A673 (cell line): ENCODE results near the gene DNASE1L3. TPM values are rescaled to one million over a fixed set of nuclear protein-coding genes. Genes with fewer than 3 reads are reported as not detected.

ENCODE experiments used
- Bru-seq: library from RNA; stranded (reverse); fragments of 400-500 nt; gene quantifications from one replicate; lab custom pipeline; 2021; lab: Mats Ljungman, UMichigan
- BruChase-seq, 2 experiments: library from RNA; stranded (reverse); fragments of 400-500 nt; gene quantifications; one replicate each; lab custom pipeline; 2021; lab: Mats Ljungman, UMichigan
- BruUV-seq: library from RNA; stranded (reverse); fragments of 400-500 nt; replicated peaks from 2 replicates; lab custom pipeline; 2021; lab: Mats Ljungman, UMichigan
- CTCF ChIA-PET: fragments of 300-600 bp; sonication (Branson Sonifier 250); formaldehyde crosslinking; loops from one replicate; lab custom pipeline; 2022; ENCODE audit warnings: antibody characterized with exemption; lab: Charles Lee
- POLR2A ChIA-PET: fragments of 300-600 bp; sonication (Branson Sonifier 250); formaldehyde crosslinking; loops from one replicate; lab custom pipeline; 2022; ENCODE audit warnings: antibody characterized with exemption; ENCODE audit not compliant: low non-redundant PET; lab: Charles Lee
- DNase-seq: peaks from one replicate; pipeline ENCODE4 v3.0.0-alpha.2; 2015; ENCODE audit warnings: low spot score
- H3K27ac ChIP-seq: fragments of 200-600 bp; sonication (generic); 2 replicates; pipeline ENCODE4 v1.5.1; 2016; ENCODE audit warnings: mixed run types, low read depth, mild to moderate bottlenecking, mixed read lengths, antibody characterized with exemption, low read length; ENCODE audit not compliant: poor library complexity, severe bottlenecking
- H3K27me3 ChIP-seq: fragments of 200-600 bp; sonication (generic); replicated peaks from 2 replicates; pipeline ENCODE4 v1.6.1; 2017; ENCODE audit warnings: mixed run types, low read depth, mild to moderate bottlenecking, mixed read lengths, antibody characterized with exemption, low read length; ENCODE audit not compliant: insufficient read depth, poor library complexity
- H3K36me3 ChIP-seq: fragments of 200-600 bp; sonication (generic); 2 replicates; pipeline ENCODE4 v1.6.1; 2016; ENCODE audit warnings: mixed run types, mild to moderate bottlenecking, mixed read lengths, antibody characterized with exemption, low read length; ENCODE audit not compliant: insufficient read depth, poor library complexity, severe bottlenecking
- H3K4me1 ChIP-seq: fragments of 200-600 bp; sonication (generic); 2 replicates; pipeline ENCODE4 v1.6.1; 2017; ENCODE audit warnings: mixed run types, mild to moderate bottlenecking, mixed read lengths, antibody characterized with exemption, low read length; ENCODE audit not compliant: insufficient read depth, poor library complexity, severe bottlenecking
- H3K4me3 ChIP-seq: fragments of 200-600 bp; sonication (generic); 2 replicates; pipeline ENCODE4 v1.5.1; 2016; ENCODE audit warnings: low read depth, mixed run types, mild to moderate bottlenecking, mixed read lengths, low read length; ENCODE audit not compliant: poor library complexity, severe bottlenecking
- H3K9me3 ChIP-seq: fragments of 200-600 bp; sonication (generic); 2 replicates; pipeline ENCODE4 v1.6.1; 2016; ENCODE audit warnings: mixed run types, low read depth, mild to moderate bottlenecking, mixed read lengths, antibody characterized with exemption, low read length; ENCODE audit not compliant: poor library complexity, severe bottlenecking
- EZH2 ChIP-seq: fragments of 200-600 bp; sonication (generic); IDR thresholded peaks from 2 replicates; pipeline ENCODE4 v1.6.1; 2017; ENCODE audit warnings: borderline replicate concordance, low read depth, mild to moderate bottlenecking, mixed read lengths, antibody characterized with exemption, low read length; ENCODE audit not compliant: poor library complexity, severe bottlenecking
- intact Hi-C: fragments of 100-400 bp; cut with micrococcal nuclease; formaldehyde crosslinking; loops from one replicate; pipeline ENCODE4 v1.10.0; 2022; ENCODE audit not compliant: unreplicated experiment
- long read RNA-seq: library from polyadenylated mRNA; stranded (forward); transcript quantifications from one replicate; pipeline ENCODE4 v2.0.0, GENCODE V29; 2022
- total RNA-seq: library from RNA; stranded (reverse); gene quantifications from 2 replicates; pipeline ENCODE4 v1.2.3, GENCODE V29; 2021
- TF ChIP-seq, protein P1 (sequence below): fragments of 300-800, 200-600 bp; sonication (generic); conservative IDR thresholded peaks from 2 replicates; pipeline ENCODE4 v1.5.1; 2017; ENCODE audit warnings: low read depth, mild to moderate bottlenecking, antibody characterized with exemption, low read length, moderate library complexity, mixed read lengths

DNASE1L3 gene, protein sequence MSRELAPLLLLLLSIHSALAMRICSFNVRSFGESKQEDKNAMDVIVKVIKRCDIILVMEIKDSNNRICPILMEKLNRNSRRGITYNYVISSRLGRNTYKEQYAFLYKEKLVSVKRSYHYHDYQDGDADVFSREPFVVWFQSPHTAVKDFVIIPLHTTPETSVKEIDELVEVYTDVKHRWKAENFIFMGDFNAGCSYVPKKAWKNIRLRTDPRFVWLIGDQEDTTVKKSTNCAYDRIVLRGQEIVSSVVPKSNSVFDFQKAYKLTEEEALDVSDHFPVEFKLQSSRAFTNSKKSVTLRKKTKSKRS
- total RNA-seq (not detected in 2 replicates), Bru-seq, nascent RNA (percentile 7 among the genes with signal in this experiment), BruChase-seq, experiment 1, labeled RNA remaining after a 2-hour chase (not detected), BruChase-seq, experiment 2, labeled RNA remaining after a 6-hour chase (not detected)
- long read RNA-seq, partial matches to known transcripts: 0 of 2 reads
- long read RNA-seq, other reads (novel, unspliced or antisense): 1 of 2 reads

DNA sequence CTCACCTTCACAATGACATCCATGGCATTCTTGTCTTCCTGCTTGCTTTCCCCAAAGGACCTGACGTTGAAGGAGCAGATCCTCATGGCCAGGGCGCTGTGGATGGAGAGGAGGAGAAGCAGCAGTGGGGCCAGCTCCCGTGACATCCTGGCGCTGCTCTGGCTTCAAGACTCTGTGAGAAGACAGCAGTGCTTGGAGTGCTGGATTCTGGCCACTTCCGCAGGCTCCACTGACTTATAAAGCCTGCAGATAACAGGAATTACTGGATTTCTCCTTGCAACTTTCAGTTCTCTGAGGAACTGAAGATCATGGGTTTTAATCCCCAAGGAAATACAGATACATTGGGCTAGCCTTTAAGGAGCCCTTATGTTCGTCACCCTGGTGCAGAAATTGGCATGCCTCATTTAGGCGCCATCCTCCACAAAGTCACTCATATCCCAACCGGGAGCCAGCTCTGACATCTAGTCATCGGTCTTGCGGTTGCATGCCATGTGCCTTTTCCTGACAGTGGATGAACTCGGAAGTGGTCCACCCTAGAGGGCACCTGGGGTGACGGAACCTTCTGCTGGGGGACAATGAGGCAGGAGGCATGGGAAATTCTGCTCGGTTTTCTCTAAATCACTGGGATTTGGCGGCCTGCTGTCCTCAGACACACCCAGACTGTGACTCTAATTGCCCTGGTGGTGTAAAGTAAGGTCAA, at the start of gene DNASE1L3:
DNASE1L3 (minus strand) TSS at position 212 of the 700 bp plus-strand sequence; CDS start at position 146, 66 bp downstream.
- ChIA-PET CTCF (no interaction called here), POLR2A (no interaction called here)
- BruUV-seq: no TSS peak
- Histone ChIP-seq H3K4me1 (no peaks in the 10 kb centered on the region), H3K27ac (no peak within 1 kb of the TSS), H3K36me3 (no peaks in the 10 kb centered on the region), H3K4me3 (no peak within 1 kb of the TSS), H3K9me3 (no peaks in the 10 kb centered on the region), H3K27me3 (no peaks in the 10 kb centered on the region)
- no peak for DNase-seq
- TF ChIP-seq, protein P1, sequence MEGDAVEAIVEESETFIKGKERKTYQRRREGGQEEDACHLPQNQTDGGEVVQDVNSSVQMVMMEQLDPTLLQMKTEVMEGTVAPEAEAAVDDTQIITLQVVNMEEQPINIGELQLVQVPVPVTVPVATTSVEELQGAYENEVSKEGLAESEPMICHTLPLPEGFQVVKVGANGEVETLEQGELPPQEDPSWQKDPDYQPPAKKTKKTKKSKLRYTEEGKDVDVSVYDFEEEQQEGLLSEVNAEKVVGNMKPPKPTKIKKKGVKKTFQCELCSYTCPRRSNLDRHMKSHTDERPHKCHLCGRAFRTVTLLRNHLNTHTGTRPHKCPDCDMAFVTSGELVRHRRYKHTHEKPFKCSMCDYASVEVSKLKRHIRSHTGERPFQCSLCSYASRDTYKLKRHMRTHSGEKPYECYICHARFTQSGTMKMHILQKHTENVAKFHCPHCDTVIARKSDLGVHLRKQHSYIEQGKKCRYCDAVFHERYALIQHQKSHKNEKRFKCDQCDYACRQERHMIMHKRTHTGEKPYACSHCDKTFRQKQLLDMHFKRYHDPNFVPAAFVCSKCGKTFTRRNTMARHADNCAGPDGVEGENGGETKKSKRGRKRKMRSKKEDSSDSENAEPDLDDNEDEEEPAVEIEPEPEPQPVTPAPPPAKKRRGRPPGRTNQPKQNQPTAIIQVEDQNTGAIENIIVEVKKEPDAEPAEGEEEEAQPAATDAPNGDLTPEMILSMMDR: no peak
- no peak for TF ChIP-seq EZH2
- intact Hi-C loops: no loop called here

DNA sequence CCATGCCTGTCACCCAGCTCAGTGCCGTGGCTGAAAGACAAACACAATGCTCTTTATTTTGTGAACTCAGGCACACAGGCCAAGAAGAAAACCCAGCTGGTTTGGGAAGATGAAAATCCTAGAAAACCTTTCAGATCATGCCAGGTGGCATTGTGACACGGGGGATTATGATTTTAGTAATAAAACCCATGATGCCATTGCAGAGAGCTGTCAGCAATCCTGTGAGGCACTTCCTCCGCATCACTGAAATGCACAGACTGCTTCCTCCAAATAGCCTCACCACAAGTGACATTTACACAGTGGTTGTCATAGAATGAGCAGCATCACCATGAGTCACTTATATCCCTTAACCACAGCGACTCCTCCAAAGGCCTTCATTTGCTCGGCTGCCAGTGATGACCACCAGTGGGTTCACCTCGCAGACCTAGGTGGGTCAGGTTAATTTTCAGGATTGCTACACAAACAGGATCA, 49.5 kb upstream of the DNASE1L3 start:
- peaks cover 74% of the 10 kb centered on the region for H3K36me3 ChIP-seq
- ChIA-PET POLR2A (no interaction called here), CTCF (no interaction called here)
- BruUV-seq: no TSS peak
- peaks cover 25% of the 10 kb centered on the region for H3K4me1 ChIP-seq
- intact Hi-C loops: no loop called here
- H3K9me3 ChIP-seq: no peaks in the 10 kb centered on the region
- H3K4me3 ChIP-seq: no peak overlapping the region
- DNase-seq: no peak
- no peaks in the 10 kb centered on the region for H3K27me3 ChIP-seq
- TF ChIP-seq, protein P1: no peak
- TF ChIP-seq EZH2: no peak
- peak overlapping the region; percentile 65 for H3K27ac ChIP-seq

DNA sequence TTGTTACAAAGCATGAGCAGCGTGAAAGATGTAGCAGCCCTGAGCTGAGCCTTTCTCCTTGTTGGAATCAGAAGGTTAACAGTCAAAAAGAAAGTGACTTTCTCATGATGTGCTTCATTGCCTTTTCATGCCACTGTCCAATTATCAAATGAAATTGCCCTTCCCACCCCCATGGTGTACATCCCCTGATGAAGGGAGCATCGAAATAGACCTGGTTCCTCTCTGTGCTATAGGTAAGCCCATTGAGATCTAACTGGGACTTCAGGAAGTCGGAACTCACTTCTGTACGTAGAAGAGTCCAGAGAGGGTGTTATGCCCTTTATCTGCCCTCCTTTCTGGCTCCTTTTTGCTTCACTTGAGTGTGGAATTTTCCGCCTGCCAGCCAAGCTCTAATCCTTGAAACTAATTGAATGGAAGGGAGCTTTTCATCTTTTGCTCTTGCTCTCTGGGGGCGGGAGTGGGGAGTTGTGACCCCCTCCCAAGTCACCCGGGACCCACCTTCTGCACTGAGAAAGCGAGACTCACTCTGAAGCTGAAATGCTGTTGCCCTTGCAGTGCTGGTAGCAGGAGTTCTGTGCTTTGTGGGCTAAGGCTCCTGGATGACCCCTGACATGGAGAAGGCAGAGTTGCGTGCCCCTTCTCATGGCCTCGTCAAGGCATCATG, 47.8 kb upstream of the DNASE1L3 start:
- TF ChIP-seq EZH2: no peak
- TF ChIP-seq, protein P1: no peak
- BruUV-seq: no TSS peak
- intact Hi-C loops: no loop called here
- DNase-seq: no peak
- Histone ChIP-seq H3K4me3 (no peak overlapping the region), H3K27me3 (no peaks in the 10 kb centered on the region), H3K36me3 (peaks cover 79% of the 10 kb centered on the region), H3K4me1 (peaks cover 28% of the 10 kb centered on the region), H3K27ac (peak overlapping the region; percentile 63), H3K9me3 (no peaks in the 10 kb centered on the region)
- POLR2A ChIA-PET: no interaction called here
- CTCF ChIA-PET: no interaction called here
